Tibial nerve (tissue), 3 donors: Measurements from ENCODE around the gene MYOM3.

ENCODE experiments used
- POLR2A ChIP-seq, 2 donors: fragments of 450-650 bp; IDR thresholded peaks; one replicate each; pipeline ENCODE4 v1.6.1; 2017; ENCODE audit warnings: antibody characterized with exemption in 2 of 2, mild to moderate bottlenecking in 2 of 2, moderate library complexity in 2 of 2
- TF ChIP-seq, protein P1 (sequence below), 5 experiments: fragments of 200-600 bp in 3 of 5; fragments of 450-650 bp in 2 of 5; sonication (generic) in 3 of 5; IDR thresholded peaks; one replicate each; pipeline ENCODE4 v1.5.1; 2016 to 2019; ENCODE audit warnings: antibody characterized with exemption in 5 of 5, mild to moderate bottlenecking in 3 of 5, moderate library complexity in 2 of 5

DNA sequence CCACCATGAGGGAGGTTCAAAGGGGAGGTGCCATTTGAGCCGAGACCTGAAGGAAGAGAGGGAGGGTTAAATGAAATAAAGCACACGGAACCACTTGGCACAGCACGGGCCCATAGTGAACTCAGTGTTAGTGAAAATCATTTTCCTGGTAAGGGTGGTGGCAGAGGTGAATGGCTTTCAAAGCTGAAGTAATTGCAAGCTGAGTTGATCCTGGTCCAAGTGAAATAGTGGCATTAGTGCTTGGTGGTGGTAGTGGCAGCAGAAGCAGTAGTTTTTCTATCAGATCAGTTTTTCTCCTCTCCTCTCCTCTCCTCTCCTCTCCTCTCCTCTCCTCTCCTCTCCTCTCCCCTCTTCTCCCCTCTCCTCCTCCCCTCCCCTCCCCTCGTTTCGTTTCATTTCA, 101.3 kb downstream of the MYOM3 start:
- TF ChIP-seq, protein P1, sequence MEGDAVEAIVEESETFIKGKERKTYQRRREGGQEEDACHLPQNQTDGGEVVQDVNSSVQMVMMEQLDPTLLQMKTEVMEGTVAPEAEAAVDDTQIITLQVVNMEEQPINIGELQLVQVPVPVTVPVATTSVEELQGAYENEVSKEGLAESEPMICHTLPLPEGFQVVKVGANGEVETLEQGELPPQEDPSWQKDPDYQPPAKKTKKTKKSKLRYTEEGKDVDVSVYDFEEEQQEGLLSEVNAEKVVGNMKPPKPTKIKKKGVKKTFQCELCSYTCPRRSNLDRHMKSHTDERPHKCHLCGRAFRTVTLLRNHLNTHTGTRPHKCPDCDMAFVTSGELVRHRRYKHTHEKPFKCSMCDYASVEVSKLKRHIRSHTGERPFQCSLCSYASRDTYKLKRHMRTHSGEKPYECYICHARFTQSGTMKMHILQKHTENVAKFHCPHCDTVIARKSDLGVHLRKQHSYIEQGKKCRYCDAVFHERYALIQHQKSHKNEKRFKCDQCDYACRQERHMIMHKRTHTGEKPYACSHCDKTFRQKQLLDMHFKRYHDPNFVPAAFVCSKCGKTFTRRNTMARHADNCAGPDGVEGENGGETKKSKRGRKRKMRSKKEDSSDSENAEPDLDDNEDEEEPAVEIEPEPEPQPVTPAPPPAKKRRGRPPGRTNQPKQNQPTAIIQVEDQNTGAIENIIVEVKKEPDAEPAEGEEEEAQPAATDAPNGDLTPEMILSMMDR (IDR thresholded peaks at IDR 0.05), result no peak
- TF ChIP-seq POLR2A (IDR thresholded peaks at IDR 0.05), result no peak
